Sigmoid colon (tissue), 7 donors: Measurements from ENCODE around the gene NDUFB2. TPM values are rescaled to one million over a fixed set of nuclear protein-coding genes. Genes with fewer than 3 reads are reported as not detected.

Experiments used
- DNase-seq: peaks from one replicate; pipeline ENCODE4 v3.0.0-alpha.2; 2019
- H3K27ac ChIP-seq, 4 donors: fragments of 200-600 bp; sonication (generic); one replicate each; pipeline ENCODE4 v1.5.1; 2016 to 2019; ENCODE audit warnings: mild to moderate bottlenecking in 1 of 4
- H3K27me3 ChIP-seq, 3 donors: fragments of 200-600 bp; sonication (generic); one replicate each; pipeline ENCODE4 v1.5.1; 2019; ENCODE audit warnings: mild to moderate bottlenecking in 1 of 3
- H3K36me3 ChIP-seq, 4 donors: fragments of 200-600 bp; sonication (generic); one replicate each; pipeline ENCODE4 v1.5.1; 2016 to 2019
- H3K4me1 ChIP-seq, 4 donors: fragments of 200-600 bp; sonication (generic); one replicate each; pipeline ENCODE4 v1.5.1; 2017 to 2019
- H3K4me3 ChIP-seq, 4 donors: fragments of 200-600 bp; sonication (generic); one replicate each; pipeline ENCODE4 v1.5.1; 2017 to 2019; ENCODE audit warnings: mild to moderate bottlenecking in 2 of 4, moderate library complexity in 1 of 4
- H3K9me3 ChIP-seq, 4 donors: fragments of 200-600 bp in 3 of 4; sonication (generic) in 3 of 4; one replicate each; pipeline versions ENCODE4 v1.5.1 to v1.6.1; 2013 to 2019
- EP300 ChIP-seq, 4 donors: sonication (generic); formaldehyde crosslinking; IDR thresholded peaks; one replicate each; pipeline ENCODE4 v1.6.1; 2017; ENCODE audit warnings: antibody characterized with exemption in 4 of 4
- POLR2A ChIP-seq, 2 donors: fragments of 450-650 bp; IDR thresholded peaks; one replicate each; pipeline ENCODE4 v1.6.1; 2016; ENCODE audit warnings: antibody characterized with exemption in 2 of 2, mild to moderate bottlenecking in 2 of 2, moderate library complexity in 2 of 2
- POLR2AphosphoS5 ChIP-seq, 4 donors: sonication (generic); formaldehyde crosslinking; IDR thresholded peaks; one replicate each; pipeline ENCODE4 v1.6.1; 2017; ENCODE audit warnings: antibody characterized with exemption in 4 of 4
- WGBS, 2 donors: extraction: QIAGEN DNeasy Blood & Tissue Kit; methylation state at CpG; one replicate each; pipeline ENCODE4 v1.1.7; 2013; 5-methylcytosine and 5-hydroxymethylcytosine counted together
- intact Hi-C: fragments of 100-400 bp; cut with DNase I; formaldehyde crosslinking; loops from one replicate; pipeline ENCODE4 v1.15.1; 2023
- polyA plus RNA-seq, 3 donors: library from polyadenylated mRNA; stranded (reverse); fragments of 200-250 nt; gene quantifications; one replicate each; pipeline ENCODE4 v1.2.3, GENCODE V29; 2013
- total RNA-seq, 4 donors: library from RNA; depleted of rRNA; stranded (reverse); fragments of >200 nt; gene quantifications; one replicate each; pipeline ENCODE4 v1.1.0, GENCODE V29; 2016
- TF ChIP-seq, protein P1 (sequence below), 4 experiments: fragments of 450-650 bp in 3 of 4; fragments of 200-600 bp in 1 of 4; IDR thresholded peaks; one replicate each; pipeline ENCODE4 v1.5.1; 2016 to 2019; ENCODE audit warnings: antibody characterized with exemption in 4 of 4, mild to moderate bottlenecking in 3 of 4, moderate library complexity in 2 of 4
- donor health status: healthy with polysubstance abuse.
- donor health status: Bipolar disorder and iron deficiency.
- donor health status: healthy.

Gene NDUFB2
- total and polyA plus RNA-seq, 7 donors, result 170 to 979 (median 377) TPM

DNA sequence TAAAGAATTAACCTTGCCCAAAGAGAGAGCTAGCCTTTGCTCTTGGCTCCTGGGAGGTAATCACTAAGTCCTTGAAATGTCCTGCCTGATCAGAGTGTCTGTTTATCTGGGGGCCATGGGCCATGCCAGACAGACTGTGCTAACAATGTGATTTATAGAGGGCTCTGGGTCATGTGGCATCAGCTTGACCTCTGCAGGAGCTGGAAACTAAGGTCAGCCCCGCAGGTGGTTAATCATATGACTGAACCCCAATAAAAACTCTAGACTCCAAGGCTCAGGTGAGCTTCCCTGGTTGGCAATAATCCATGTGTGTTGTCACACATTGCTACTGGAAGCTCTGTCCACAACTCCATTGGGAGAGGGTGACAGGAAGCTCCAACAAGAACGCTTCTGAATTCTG is 47.5 kb downstream of the NDUFB2 start:
- Histone ChIP-seq H3K27me3 (no peaks in the 10 kb centered on the region), H3K36me3 (peaks cover 3 to 33% (median 8%) of the 10 kb centered on the region in 4 donors), H3K4me1 (no peaks in the 10 kb centered on the region), H3K9me3 (no peaks in the 10 kb centered on the region), H3K27ac (no peak overlapping the region), H3K4me3 (no peak overlapping the region)
- intact Hi-C loops, result no loop called here
- WGBS, 2 donors, result 82 to 89% methylated on average over 2 of the region's 2 CpGs
- TF ChIP-seq POLR2AphosphoS5 (IDR thresholded peaks at IDR 0.05) (no peak), EP300 (IDR thresholded peaks at IDR 0.05) (no peak), POLR2A (IDR thresholded peaks at IDR 0.05) (no peak)
- TF ChIP-seq, protein P1, sequence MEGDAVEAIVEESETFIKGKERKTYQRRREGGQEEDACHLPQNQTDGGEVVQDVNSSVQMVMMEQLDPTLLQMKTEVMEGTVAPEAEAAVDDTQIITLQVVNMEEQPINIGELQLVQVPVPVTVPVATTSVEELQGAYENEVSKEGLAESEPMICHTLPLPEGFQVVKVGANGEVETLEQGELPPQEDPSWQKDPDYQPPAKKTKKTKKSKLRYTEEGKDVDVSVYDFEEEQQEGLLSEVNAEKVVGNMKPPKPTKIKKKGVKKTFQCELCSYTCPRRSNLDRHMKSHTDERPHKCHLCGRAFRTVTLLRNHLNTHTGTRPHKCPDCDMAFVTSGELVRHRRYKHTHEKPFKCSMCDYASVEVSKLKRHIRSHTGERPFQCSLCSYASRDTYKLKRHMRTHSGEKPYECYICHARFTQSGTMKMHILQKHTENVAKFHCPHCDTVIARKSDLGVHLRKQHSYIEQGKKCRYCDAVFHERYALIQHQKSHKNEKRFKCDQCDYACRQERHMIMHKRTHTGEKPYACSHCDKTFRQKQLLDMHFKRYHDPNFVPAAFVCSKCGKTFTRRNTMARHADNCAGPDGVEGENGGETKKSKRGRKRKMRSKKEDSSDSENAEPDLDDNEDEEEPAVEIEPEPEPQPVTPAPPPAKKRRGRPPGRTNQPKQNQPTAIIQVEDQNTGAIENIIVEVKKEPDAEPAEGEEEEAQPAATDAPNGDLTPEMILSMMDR (IDR thresholded peaks at IDR 0.05), result no peak
- no peak for DNase-seq

DNA sequence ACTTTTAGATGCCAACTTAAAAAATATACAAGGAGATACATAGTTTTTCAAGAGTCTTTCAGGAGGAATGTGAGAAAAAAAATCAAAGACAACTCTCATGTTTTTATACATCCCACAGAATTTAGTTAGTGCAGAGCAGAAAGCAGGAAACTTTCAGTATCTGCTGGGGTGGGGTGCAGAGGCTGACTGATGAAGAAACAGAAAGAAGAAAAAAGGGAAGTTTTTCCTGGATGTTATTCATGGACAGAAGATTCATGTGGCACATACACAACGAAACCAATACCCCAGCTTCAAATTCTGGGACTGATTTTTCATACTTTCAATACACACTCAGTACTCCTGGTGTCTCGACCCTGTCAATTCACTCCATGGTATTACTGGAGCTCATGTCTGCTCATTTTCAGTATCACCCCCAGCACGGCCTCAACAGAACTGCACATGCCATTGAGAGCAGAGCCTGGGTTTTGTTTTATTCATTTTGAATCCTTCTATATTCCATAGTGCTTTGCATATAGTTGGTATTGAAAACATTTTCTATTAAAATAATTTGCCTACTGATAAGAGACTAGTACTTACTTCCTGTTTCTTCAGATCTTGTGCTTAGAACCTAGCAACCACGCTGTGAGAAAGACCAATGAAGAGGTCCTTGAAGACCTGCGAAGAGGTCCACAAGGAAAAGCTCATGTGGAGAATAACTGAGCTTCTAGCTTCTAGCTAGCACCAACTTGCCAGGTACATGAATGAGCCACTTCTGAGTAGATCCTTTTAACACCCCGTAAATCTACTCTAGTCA is 49.0 kb downstream of the NDUFB2 start:
- 88 to 94% methylated on average over 6 of the region's 6 CpGs for WGBS, 2 donors
- H3K27ac ChIP-seq, result no peak overlapping the region
- H3K27me3 ChIP-seq, result no peaks in the 10 kb centered on the region
- H3K4me3 ChIP-seq, result no peak overlapping the region
- H3K9me3 ChIP-seq, result no peaks in the 10 kb centered on the region
- peaks cover 0 to 30% (median 4%) of the 10 kb centered on the region in 4 donors for H3K36me3 ChIP-seq
- TF ChIP-seq, protein P1 (IDR thresholded peaks at IDR 0.05), result no peak
- TF ChIP-seq EP300 (IDR thresholded peaks at IDR 0.05), result no peak
- TF ChIP-seq POLR2AphosphoS5 (IDR thresholded peaks at IDR 0.05), result no peak
- TF ChIP-seq POLR2A (IDR thresholded peaks at IDR 0.05), result no peak
- H3K4me1 ChIP-seq, result no peaks in the 10 kb centered on the region
- no peak for DNase-seq
- intact Hi-C loops, result no loop called here

DNA sequence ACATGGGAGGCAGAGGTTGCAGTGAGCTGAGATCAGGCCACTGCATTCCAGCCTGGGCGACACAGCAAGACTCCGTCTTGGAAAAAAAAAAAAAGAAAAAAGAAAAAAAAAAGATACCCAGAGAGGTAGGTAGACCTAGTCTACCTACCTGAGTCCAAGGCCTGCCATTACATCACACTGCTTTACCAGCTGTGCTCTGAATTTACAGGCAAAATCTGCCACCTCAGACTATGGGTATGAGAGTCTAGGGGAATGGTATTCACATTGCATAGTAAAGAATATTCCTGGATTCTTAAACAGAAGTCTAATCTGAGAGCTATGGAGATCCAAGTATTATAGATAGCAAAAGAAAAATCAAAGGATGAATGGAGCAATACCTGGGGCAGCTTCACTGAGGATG is 50.2 kb downstream of the NDUFB2 start:
- Histone ChIP-seq H3K4me1 (no peaks in the 10 kb centered on the region), H3K9me3 (no peaks in the 10 kb centered on the region), H3K4me3 (no peak overlapping the region), H3K36me3 (peaks cover 0 to 35% (median 4%) of the 10 kb centered on the region in 4 donors), H3K27me3 (no peaks in the 10 kb centered on the region), H3K27ac (no peak overlapping the region)
- no peak for TF ChIP-seq POLR2A (IDR thresholded peaks at IDR 0.05)
- no peak for TF ChIP-seq EP300 (IDR thresholded peaks at IDR 0.05)
- TF ChIP-seq POLR2AphosphoS5 (IDR thresholded peaks at IDR 0.05), result no peak
- TF ChIP-seq, protein P1 (IDR thresholded peaks at IDR 0.05), result no peak
- intact Hi-C loops, result no loop called here
- DNase-seq, result no peak
- WGBS, 2 donors, result 98 to 99% methylated on average over 2 of the region's 2 CpGs

DNA sequence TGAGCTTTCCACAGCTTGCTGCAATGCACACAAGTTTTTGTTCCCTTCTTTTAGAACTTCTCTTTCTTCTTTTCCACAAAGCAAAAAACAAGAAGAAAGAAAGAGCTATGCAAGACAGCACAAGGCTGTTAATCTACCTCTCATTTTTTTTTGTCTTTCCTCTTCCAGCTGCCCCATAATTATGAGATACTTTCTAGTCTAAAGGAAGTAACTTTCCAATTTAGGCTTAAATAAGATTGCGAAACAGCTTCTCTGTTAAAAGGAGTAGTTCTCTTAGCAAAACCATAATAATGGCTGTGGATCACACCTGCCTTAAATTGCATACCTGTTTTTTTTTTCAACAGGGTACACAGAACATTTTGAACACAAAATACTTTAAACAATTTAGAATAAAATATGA is 56.0 kb downstream of the NDUFB2 start:
- H3K27me3 ChIP-seq, result no peaks in the 10 kb centered on the region
- TF ChIP-seq POLR2A (IDR thresholded peaks at IDR 0.05) (no peak), EP300 (IDR thresholded peaks at IDR 0.05) (no peak), POLR2AphosphoS5 (IDR thresholded peaks at IDR 0.05) (no peak)
- TF ChIP-seq, protein P1 (IDR thresholded peaks at IDR 0.05), result no peak
- peaks cover 0 to 56% (median 5%) of the 10 kb centered on the region in 4 donors for H3K36me3 ChIP-seq
- 92 to 96% methylated on average over 1 of the region's 1 CpG for WGBS, 2 donors
- H3K27ac ChIP-seq, result no peak overlapping the region
- no peaks in the 10 kb centered on the region for H3K4me1 ChIP-seq
- no peak for DNase-seq
- H3K9me3 ChIP-seq, result no peaks in the 10 kb centered on the region
- intact Hi-C loops, result no loop called here
- H3K4me3 ChIP-seq, result no peak overlapping the region
